Bronchial epithelial cell (primary cell): Measurements from ENCODE around the gene MFGE8. TPM values are rescaled to one million over a fixed set of nuclear protein-coding genes. Genes with fewer than 3 reads are reported as not detected.
A peak's percentile ranks its signal among the peaks of the same experiment; 100 is the strongest.

ENCODE experiments used
- DNase-seq: peaks from one replicate; pipeline ENCODE4 v3.0.0-alpha.2; 2010; ENCODE audit warnings: low read depth
- FAIRE-seq: peaks from 2 replicates; lab custom pipeline; 2011; peaks lifted over from hg19 to GRCh38; lab: Jason Lieb, UNC
- H3K27me3 ChIP-seq: 2 replicates; pipeline ENCODE4 v1.5.1; 2011; ENCODE audit warnings: low read length; ENCODE audit not compliant: control insufficient read depth, insufficient read depth
- H3K36me3 ChIP-seq: 2 replicates; pipeline ENCODE4 v1.5.1; 2011; ENCODE audit warnings: low read length; ENCODE audit not compliant: control insufficient read depth, insufficient read depth
- H3K4me3 ChIP-seq: 2 replicates; pipeline ENCODE4 v1.5.1; 2011; ENCODE audit warnings: mild to moderate bottlenecking, low read depth, low read length, control low read depth
- CTCF ChIP-seq: IDR thresholded peaks from 2 replicates; pipeline ENCODE4 v1.5.1; 2011; ENCODE audit warnings: mild to moderate bottlenecking, moderate library complexity, low read length, control low read depth, inconsistent platforms; ENCODE audit not compliant: insufficient read depth, severe bottlenecking
- total RNA-seq: library from RNA; depleted of rRNA; stranded (reverse); fragments of >200 nt; gene quantifications from 2 replicates; pipeline ENCODE4 v1.2.1, GENCODE V29; 2014

The MFGE8 gene
- total RNA-seq, 1 donor from 2014 or later: 24.0 TPM

GRCh38 chr15:88876573-88876972, 36.6 kb downstream of the MFGE8 start:
- Histone ChIP-seq H3K27me3 (peaks cover 5% of the 10 kb centered on the region), H3K36me3 (no peaks in the 10 kb centered on the region), H3K4me3 (no peak overlapping the region)
- FAIRE-seq: peak; percentile 7
- no peak for DNase-seq
- TF ChIP-seq CTCF: no peak

GRCh38 chr15:88874684-88875083, 38.5 kb downstream of the MFGE8 start:
- no peak overlapping the region for H3K4me3 ChIP-seq
- DNase-seq: no peak
- peaks cover 5% of the 10 kb centered on the region for H3K27me3 ChIP-seq
- no peak for TF ChIP-seq CTCF
- no peaks in the 10 kb centered on the region for H3K36me3 ChIP-seq
- FAIRE-seq: no peak

- DNase-seq (no peak), FAIRE-seq (no peak)
- no peaks in the 10 kb centered on the region for H3K36me3 ChIP-seq
- H3K27me3 ChIP-seq: peaks cover 5% of the 10 kb centered on the region
- H3K4me3 ChIP-seq: no peak overlapping the region
- no peak for TF ChIP-seq CTCF
Observed at GRCh38 chr15:88874275-88874674, 38.9 kb downstream of the MFGE8 start.

GRCh38 chr15:88873786-88874185, 39.4 kb downstream of the MFGE8 start:
- peaks cover 5% of the 10 kb centered on the region for H3K27me3 ChIP-seq
- H3K4me3 ChIP-seq: no peak overlapping the region
- no peak for FAIRE-seq
- DNase-seq: no peak
- no peak for TF ChIP-seq CTCF
- no peaks in the 10 kb centered on the region for H3K36me3 ChIP-seq

GRCh38 chr15:88872706-88873105, 40.5 kb downstream of the MFGE8 start:
- DNase-seq: no peak

More at GRCh38 chr15:88872706-88873105, 40.5 kb downstream of the MFGE8 start:
- TF ChIP-seq CTCF: no peak
- Histone ChIP-seq H3K36me3 (no peaks in the 10 kb centered on the region), H3K4me3 (no peak overlapping the region), H3K27me3 (peaks cover 5% of the 10 kb centered on the region)
- FAIRE-seq: no peak
